Keratinocyte (primary cell): ENCODE measurements around the gene NBEA.

Experiments
- CTCF ChIP-seq, 3 experiments: IDR thresholded peaks in 1 of 3; conservative IDR thresholded peaks in 1 of 3; optimal IDR thresholded peaks in 1 of 3; 2 replicates in 2 of 3; 3 replicates in 1 of 3; pipeline versions ENCODE3 to v1.5.1; 2011; ENCODE audit warnings: low read length in 3 of 3, mild to moderate bottlenecking in 3 of 3, moderate library complexity in 2 of 3, control low read depth in 1 of 3, inconsistent platforms in 1 of 3; ENCODE audit not compliant: insufficient read depth in 2 of 3; ENCODE audit errors: extremely low read depth in 1 of 3
- EZH2 ChIP-seq: IDR thresholded peaks from one replicate; pipeline ENCODE4 v1.6.1; 2012; ENCODE audit warnings: inconsistent platforms, mild to moderate bottlenecking, low read length, moderate library complexity

- no peak for TF ChIP-seq CTCF (optimal IDR thresholded peaks at IDR 0.05 in 1 of 3, IDR thresholded peaks at IDR 0.05 in 1 of 3, conservative IDR thresholded peaks at IDR 0.05 in 1 of 3; ENCODE audit: extremely low read depth in 1 of 3, insufficient read depth in 2 of 3, low read length in 3 of 3)
- TF ChIP-seq EZH2, result no peak
Observed at GRCh38 chr13:35617420-35617819, 675.4 kb downstream of the NBEA start.
